Cortex of kidney (tissue), 1 donor: Measurements from ENCODE around the gene DGKI.

Source experiments
- DNase-seq: peaks from one replicate; lab custom pipeline; 2025; lab: John Stamatoyannopoulos, UW

The DGKI gene

DNA sequence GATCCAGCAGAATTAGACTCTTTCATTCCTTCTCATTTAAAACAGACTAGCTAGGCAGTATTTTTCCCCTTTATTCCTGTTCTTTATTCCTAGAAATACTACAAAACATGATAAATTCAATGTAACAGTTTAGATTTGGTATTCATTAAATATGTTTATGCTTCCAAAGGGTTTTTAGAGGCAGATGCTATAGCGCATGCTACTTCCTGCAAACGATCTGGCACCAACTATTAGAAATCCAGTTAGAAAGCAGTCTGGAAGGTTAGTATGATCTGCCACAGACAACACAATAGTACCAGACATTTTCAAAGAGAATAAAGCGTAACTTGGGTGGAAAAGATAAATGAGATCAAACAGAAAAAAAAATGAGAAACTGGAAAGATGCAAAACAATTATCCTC is 439.7 kb downstream of the DGKI start:
- DNase-seq, result no peak

- DNase-seq, result no peak
Measured at GRCh38 chr7:137404660-137405317, 442.0 kb downstream of the DGKI start.

DNA sequence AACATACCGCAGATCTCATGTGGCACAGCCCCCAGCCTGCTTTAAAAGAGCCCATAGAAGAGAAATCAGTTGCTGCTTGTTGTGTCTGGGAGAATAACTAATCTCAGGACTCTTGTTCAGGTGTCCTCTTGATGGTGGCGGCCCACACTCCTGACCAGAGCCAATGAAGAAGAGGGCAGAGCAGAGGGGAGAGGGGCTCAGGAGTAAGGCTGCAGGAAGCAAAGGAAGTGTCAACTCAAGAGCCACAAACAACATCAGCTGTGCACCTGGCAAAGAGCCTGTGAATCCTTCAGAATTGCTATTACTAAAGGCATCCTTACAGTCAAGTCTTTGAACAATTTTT is 443.4 kb downstream of the DGKI start:
- DNase-seq, result no peak

DNA sequence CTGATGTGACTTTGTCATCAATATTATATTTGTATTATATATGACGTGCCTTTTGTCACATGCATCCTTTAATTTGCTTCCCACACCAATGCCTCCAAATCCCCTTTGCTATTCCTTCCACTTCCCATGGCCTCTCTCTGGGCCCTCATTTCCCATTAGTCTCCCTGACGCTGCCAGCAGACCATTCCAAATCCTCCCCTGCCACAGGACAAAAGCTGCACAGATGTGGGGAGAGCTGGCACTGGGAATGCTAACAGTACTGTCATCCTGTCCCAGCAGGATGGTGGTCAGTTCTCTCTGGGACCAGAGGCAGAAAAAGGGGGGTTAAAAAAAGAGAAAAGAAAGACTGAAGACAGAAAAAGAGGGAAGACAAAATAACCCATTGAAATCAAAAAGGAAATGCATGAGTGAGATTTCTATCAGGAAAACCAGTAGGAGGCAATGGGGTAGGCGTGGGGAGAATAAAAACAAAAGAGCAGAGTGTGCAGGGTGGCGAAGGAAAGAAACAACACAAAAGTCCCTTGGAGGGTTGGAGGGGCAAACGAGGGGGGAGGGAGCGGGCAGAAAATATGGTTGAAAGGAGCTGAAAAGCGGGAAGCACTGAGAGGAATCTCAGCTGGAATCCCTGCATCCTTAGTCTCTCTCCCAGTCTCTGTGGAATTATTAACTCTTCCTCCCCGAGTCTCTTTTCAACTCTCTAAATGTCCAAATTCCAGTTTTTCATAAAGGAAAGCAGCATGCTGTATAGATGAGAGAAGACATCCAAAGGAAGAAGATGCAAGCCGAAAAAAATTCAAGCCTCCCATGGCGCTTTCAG is 444.0 kb downstream of the DGKI start:
- DNase-seq, result no peak

- DNase-seq, result no peak
Measured at GRCh38 chr7:137399827-137400823, 446.6 kb downstream of the DGKI start.

DNA sequence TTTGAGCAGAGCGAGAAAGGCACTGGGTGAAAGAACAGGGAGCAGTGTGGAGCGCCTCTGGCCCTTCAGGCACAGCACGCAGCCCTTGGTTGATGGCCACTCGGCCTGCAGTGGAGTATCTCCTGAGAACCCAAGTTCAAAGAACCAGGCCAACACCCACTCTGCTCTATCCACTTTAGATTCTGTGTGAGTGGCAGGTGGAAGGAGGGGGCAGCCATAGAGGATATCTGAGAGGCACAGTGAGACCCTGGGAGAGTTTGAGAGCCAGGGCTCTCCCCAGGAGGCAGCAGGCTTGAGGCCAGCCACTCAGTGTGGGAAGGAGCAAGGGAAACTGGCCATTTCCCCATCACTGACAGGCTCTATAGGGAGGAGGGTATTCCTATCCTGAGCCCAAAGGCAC is 450.7 kb downstream of the DGKI start:
- DNase-seq, result no peak

- no peak for DNase-seq
Measured at GRCh38 chr7:137395420-137395819, 451.4 kb downstream of the DGKI start.

GRCh38 chr7:137393570-137393969 is 453.2 kb downstream of the DGKI start:
- DNase-seq, result no peak

DNA sequence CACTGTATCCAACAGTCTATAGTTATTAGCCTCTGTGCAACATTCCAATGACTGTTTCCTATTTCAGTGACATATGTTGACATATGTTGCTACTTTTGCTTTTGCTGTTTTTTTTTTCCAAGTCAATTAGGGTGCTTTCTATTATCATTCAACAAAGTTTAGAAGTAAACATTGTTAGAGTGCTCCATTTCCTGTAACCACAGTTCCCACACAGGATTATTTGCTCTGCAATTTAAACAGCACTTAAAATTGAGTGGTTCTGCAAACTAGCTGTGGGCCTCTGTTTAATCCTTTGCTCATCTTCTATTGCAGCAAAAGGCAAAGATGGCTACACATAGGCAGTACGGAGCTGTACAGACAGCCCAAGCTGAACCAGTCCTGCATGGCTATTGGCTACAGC is 456.7 kb downstream of the DGKI start:
- no peak for DNase-seq

DNA sequence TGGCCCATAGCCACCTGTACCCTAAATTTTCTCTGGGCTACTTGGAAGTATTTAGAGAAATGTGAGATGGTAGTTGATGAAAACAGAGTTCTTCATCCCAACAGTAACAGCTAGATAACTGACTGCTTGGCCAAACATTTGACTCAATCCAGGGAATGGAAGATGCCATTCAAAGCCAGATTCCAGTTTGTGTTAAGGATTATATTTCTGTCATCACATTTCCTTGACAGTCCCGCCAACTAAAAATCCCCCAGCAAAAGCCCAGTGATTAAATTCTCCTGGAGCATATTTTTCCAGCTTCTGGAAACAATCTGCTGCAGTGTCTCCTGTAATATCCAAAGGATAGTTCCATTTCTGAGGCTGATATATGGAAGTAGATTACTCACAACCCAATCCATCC is 457.9 kb downstream of the DGKI start:
- DNase-seq, result no peak

- no peak for DNase-seq
Measured at GRCh38 chr7:137386966-137387365, 459.8 kb downstream of the DGKI start.

DNA sequence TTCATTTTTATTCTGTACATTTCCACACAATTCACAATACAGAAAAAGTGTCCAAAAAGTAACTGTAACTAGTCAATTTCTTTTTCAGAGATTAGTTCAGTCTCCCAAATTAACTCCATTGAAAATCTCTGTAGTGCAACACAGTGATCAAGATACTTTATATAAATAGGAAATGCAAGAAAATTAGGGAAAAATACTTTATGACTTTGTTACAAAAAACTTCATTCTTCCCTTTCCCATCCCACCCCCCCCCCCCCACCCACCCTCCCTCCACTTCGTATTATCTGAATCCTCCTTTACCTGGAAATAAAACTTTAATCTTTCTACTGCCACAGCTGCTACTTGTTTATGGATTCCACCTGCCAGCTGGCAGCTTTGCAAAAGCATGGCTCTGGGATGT is 465.7 kb downstream of the DGKI start:
- DNase-seq, result no peak

DNA sequence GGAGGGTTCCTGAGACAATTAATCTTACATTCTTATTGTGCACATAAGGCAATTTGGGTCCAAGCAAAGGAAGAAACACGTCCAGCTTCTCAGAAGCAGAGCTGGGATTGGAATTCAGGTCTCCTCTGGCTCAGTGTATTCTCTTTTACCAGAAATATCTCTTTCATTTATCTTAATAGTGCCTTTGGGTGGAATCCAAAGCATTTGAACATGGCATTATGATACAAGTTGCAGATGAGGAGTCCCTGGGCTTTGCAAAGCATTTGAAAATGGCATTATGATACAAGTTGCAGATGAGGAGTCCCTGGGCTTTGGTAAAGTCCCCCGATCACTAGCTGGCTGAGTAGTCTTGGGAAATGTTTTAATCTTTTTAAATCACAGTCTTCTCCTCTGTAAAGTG is 473.3 kb downstream of the DGKI start:
- DNase-seq, result no peak

- DNase-seq, result no peak
Measured at GRCh38 chr7:137371616-137372015, 475.2 kb downstream of the DGKI start.

DNA sequence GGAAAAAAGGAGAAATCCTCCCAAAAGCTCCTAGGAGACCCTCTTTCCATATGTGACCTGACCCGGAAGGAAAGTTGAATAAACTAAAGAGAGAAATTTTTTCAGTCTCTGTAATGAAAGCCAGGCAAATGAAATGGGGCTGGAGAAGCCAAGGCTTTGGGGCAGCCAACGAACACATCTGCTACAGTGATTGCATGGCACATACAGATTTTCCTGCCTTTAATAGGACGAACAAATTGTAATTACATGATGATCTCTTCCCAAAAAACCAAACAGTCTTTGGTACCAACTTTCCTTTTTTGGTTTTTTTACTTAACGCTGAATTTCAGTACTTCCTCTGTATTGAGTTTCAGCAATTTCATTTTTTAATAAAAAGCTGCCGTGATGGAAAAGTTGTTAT is 479.8 kb downstream of the DGKI start:
- DNase-seq, result no peak

DNA sequence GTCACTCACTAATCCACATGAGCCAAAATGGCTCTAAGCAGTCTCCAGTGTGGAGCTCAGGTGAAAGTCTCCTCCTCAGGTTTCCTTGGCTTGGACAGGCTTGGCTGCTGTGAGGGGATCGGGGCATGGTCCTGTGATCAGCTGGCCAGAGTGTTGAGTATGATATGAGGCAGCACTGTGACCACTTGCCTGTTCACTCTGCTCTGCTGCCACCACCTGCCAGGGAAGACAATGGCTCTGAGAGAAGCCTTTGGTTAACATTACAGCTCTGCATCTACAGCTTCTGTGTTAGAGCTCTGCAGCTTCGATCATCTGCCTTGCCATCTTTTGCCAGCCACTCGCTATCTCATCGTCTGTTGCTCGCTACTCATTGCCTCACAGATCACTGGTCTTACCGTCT is 483.1 kb downstream of the DGKI start:
- DNase-seq, result no peak

GRCh38 chr7:137360087-137360679 is 486.6 kb downstream of the DGKI start:
- DNase-seq, result no peak

- no peak for DNase-seq
Measured at GRCh38 chr7:137354961-137355360, 491.8 kb downstream of the DGKI start.

GRCh38 chr7:137354396-137354795 is 492.4 kb downstream of the DGKI start:
- no peak for DNase-seq

GRCh38 chr7:137351941-137352340 is 494.8 kb downstream of the DGKI start:
- no peak for DNase-seq

DNA sequence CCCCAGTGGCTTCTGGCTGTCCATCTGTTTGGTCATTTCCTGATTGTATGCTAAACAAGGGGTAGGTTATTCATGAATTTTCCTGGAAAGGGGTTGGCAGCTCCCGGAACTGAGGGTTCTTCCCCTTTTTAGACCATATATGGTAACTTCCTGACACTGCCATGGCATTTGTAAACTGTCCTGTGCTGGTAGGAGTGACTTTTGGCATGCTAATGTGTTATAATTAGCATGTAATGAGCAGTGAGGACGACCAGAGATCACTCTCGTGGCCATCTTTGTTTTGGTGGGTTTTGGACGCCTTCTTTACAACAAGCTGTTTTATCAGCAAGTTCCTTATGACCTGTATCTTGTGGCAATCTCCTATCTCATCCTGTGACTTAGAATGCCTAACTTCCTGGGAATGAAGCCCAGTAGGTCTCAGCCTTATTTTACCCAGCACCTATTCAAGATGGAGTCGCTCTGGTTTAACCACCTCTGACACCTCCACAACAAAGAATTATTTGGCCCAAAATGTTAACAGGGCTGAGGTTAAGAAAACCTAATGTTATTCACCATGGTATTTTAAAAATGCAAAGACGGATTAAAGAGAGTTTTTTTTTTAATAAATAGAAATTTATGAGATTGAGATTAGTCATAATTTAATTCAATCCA is 500.9 kb downstream of the DGKI start:
- no peak for DNase-seq
